GM12878 (cell line): ENCODE measurements around the gene SBF1. TPM values are rescaled to one million over a fixed set of nuclear protein-coding genes. Genes with fewer than 3 reads are reported as not detected.

ENCODE experiments used
- ATAC-seq: fragments of 200-7000 bp; cut with Tn5 transposase; 3 replicates; pipeline ENCODE4 v1.9.1; 2020; ENCODE audit warnings: mild to moderate bottlenecking, moderate library complexity
- BruUV-seq: library from RNA; stranded (reverse); fragments of 400-500 nt; replicated peaks from 2 replicates; lab custom pipeline; 2021; lab: Mats Ljungman, UMichigan
- CTCF ChIA-PET: fragments of 300-600 bp; sonication (Branson Sonifier 250); formaldehyde crosslinking; extraction: SDS; loops from one replicate; lab custom pipeline; 2021; ENCODE audit warnings: inconsistent platforms; lab: Yijun Ruan, JAX
- POLR2A ChIA-PET: fragments of 350-600 bp; formaldehyde crosslinking; extraction: SDS; loops from one replicate; lab custom pipeline; 2021; ENCODE audit warnings: inconsistent platforms; lab: Charles Lee
- RAD21 ChIA-PET: fragments of 300-600 bp; sonication (Branson Sonifier 250); formaldehyde crosslinking; loops from one replicate; lab custom pipeline; 2023; ENCODE audit warnings: antibody characterized with exemption; ENCODE audit not compliant: unreplicated experiment; lab: Charles Lee
- SMC1A ChIA-PET: fragments of 300-600 bp; sonication (Branson Sonifier 250); formaldehyde crosslinking; loops from one replicate; lab custom pipeline; 2023; ENCODE audit not compliant: unreplicated experiment, uncharacterized antibody; lab: Charles Lee
- DNase-seq: peaks from one replicate; pipeline ENCODE4 v3.0.0-alpha.2; 2011; ENCODE audit warnings: low read depth, low spot score
- FAIRE-seq: peaks from 3 replicates; lab custom pipeline; 2011; peaks lifted over from hg19 to GRCh38; lab: Jason Lieb, UNC
- H2AFZ ChIP-seq: 2 replicates; pipeline ENCODE4 v1.6.0; 2011; ENCODE audit warnings: low read depth, low read length, control low read depth; ENCODE audit not compliant: control insufficient read depth
- H3K27ac ChIP-seq: 2 replicates; pipeline ENCODE4 v1.5.1; 2011; ENCODE audit warnings: control low read depth; ENCODE audit not compliant: control insufficient read depth, insufficient read depth
- H3K27me3 ChIP-seq, 2 experiments: replicated peaks in 1 of 2; 2 replicates each; pipeline versions ENCODE4 v1.6.0 to v1.6.1; 2011; ENCODE audit warnings: low read length in 1 of 2; ENCODE audit not compliant: control insufficient read depth in 2 of 2, insufficient read depth in 2 of 2
- H3K36me3 ChIP-seq, 2 experiments: 2 replicates each; pipeline ENCODE4 v1.5.1; 2011; ENCODE audit warnings: low read length in 1 of 2; ENCODE audit not compliant: control insufficient read depth in 2 of 2, insufficient read depth in 2 of 2
- H3K4me1 ChIP-seq: 2 replicates; pipeline ENCODE4 v1.6.1; 2011; ENCODE audit warnings: mild to moderate bottlenecking, low read length, moderate library complexity, mixed read lengths; ENCODE audit not compliant: control insufficient read depth, insufficient read depth
- H3K4me2 ChIP-seq: 2 replicates; pipeline ENCODE4 v1.6.0; 2011; ENCODE audit warnings: control low read depth; ENCODE audit not compliant: control insufficient read depth, insufficient read depth
- H3K4me3 ChIP-seq: fragments of 200-600 bp; sonication (generic); 2 replicates; pipeline ENCODE4 v1.5.1; 2016
- H3K79me2 ChIP-seq: 2 replicates; pipeline ENCODE4 v1.6.0; 2011; ENCODE audit warnings: low read length; ENCODE audit not compliant: control insufficient read depth, insufficient read depth
- H3K9ac ChIP-seq: 2 replicates; pipeline ENCODE4 v1.8.0; 2011; ENCODE audit warnings: low read length, control low read depth, mixed read lengths; ENCODE audit not compliant: control insufficient read depth, insufficient read depth
- H3K9me3 ChIP-seq: replicated peaks from 3 replicates; pipeline ENCODE4 v1.5.1; 2011; ENCODE audit warnings: mild to moderate bottlenecking, low read length; ENCODE audit not compliant: control insufficient read depth, insufficient read depth
- H4K20me1 ChIP-seq: 2 replicates; pipeline ENCODE4 v1.6.0; 2011; ENCODE audit not compliant: control insufficient read depth, insufficient read depth
- CEBPZ ChIP-seq: fragments of 150-350 bp; IDR thresholded peaks from 2 replicates; pipeline ENCODE4 v1.6.1; 2016; ENCODE audit warnings: low read depth, low read length
- CREM ChIP-seq: IDR thresholded peaks from 2 replicates; pipeline ENCODE4 v1.6.1; 2014; ENCODE audit warnings: antibody characterized with exemption, low read depth
- FOXM1 ChIP-seq: IDR thresholded peaks from 2 replicates; pipeline ENCODE4 v1.6.1; 2012; ENCODE audit warnings: low read depth, mild to moderate bottlenecking, inconsistent platforms, low read length, moderate library complexity
- HCFC1 ChIP-seq: fragments of 150-350 bp; IDR thresholded peaks from 2 replicates; pipeline ENCODE4 v1.6.1; 2014; ENCODE audit warnings: low read length
- IRF4 ChIP-seq: IDR thresholded peaks from 2 replicates; pipeline ENCODE4 v1.6.1; 2011; ENCODE audit warnings: low read depth, low read length
- KAT2A ChIP-seq: conservative IDR thresholded peaks from 2 replicates; pipeline ENCODE4 v1.6.1; 2011; ENCODE audit warnings: low read depth, low read length; ENCODE audit not compliant: control insufficient read depth
- NFIC ChIP-seq: IDR thresholded peaks from 2 replicates; pipeline ENCODE4 v1.6.1; 2012; ENCODE audit warnings: low read depth, mild to moderate bottlenecking, inconsistent platforms, low read length, moderate library complexity
- NFYA ChIP-seq: IDR thresholded peaks from 2 replicates; pipeline ENCODE4 v1.6.1; 2011; ENCODE audit warnings: low read depth, mild to moderate bottlenecking, low read length, improper control_type of control experiment, borderline replicate concordance
- PAX8 ChIP-seq: fragments of 450-650 bp; IDR thresholded peaks from 2 replicates; pipeline ENCODE4 v1.6.1; 2017; ENCODE audit warnings: mild to moderate bottlenecking, moderate library complexity
- RBBP5 ChIP-seq: fragments of 200-600 bp; sonication (generic); conservative IDR thresholded peaks from 2 replicates; pipeline ENCODE4 v1.6.1; 2016
- SREBF1 ChIP-seq: IDR thresholded peaks from 2 replicates; pipeline ENCODE4 v1.6.1; 2012; ENCODE audit warnings: mild to moderate bottlenecking, low read length
- TCF3 ChIP-seq: IDR thresholded peaks from 2 replicates; pipeline ENCODE4 v1.6.1; 2012; ENCODE audit warnings: low read depth, mild to moderate bottlenecking, low read length, borderline replicate concordance; ENCODE audit not compliant: insufficient read depth
- ZNF207 ChIP-seq: fragments of 450-650 bp; IDR thresholded peaks from 2 replicates; pipeline ENCODE4 v1.6.1; 2014; ENCODE audit warnings: antibody characterized with exemption, mild to moderate bottlenecking, borderline replicate concordance
- WGBS: methylation state at CpG from one replicate; pipeline ENCODE4 v1.1.6; 2016; ENCODE audit warnings: low lambda C conversion rate; ENCODE audit not compliant: insufficient replicate concordance, insufficient coverage; ENCODE audit errors: missing lambda C conversion rate; 5-methylcytosine and 5-hydroxymethylcytosine counted together
- in situ Hi-C: fragments of 300-500 bp; cut with MboI; formaldehyde crosslinking; loops from 9 replicates; pipeline ENCODE4 v1.14.3; 2018; ENCODE audit warnings: mixed read lengths
- intact Hi-C: fragments of 100-400 bp; cut with micrococcal nuclease; formaldehyde crosslinking; loops from one replicate; pipeline ENCODE4 v1.14.2; 2022; ENCODE audit not compliant: unreplicated experiment
- polyA plus RNA-seq, 11 experiments: library from polyadenylated mRNA; depleted of rRNA in 4 of 11; unstranded in 6 of 11; stranded (reverse) in 5 of 11; fragments of >200 nt; fragmentation: Nextera tagmentation in 4 of 11; fragmentation: Illumina TruSeq in 1 of 11; extraction: Ambion mirVana in 4 of 11; extraction: Trizol in 1 of 11; gene quantifications; 1 replicate in 1 of 11; 2 replicates in 10 of 11; pipeline versions ENCODE4 v1.2.1 to v1.2.3, GENCODE V29; 2011 to 2016; ENCODE audit warnings: inconsistent platforms in 2 of 11, missing spikeins in 2 of 11, low read depth in 1 of 11
- total RNA-seq, 4 experiments: library from RNA; depleted of rRNA in 3 of 4; stranded (reverse); fragments of >200 nt in 3 of 4; fragmentation: Illumina TruSeq in 1 of 4; extraction: Trizol in 1 of 4; gene quantifications; 2 replicates each; pipeline versions ENCODE4 v1.2.1 to v1.2.3, GENCODE V29; 2013 to 2021

Gene SBF1
- total and polyA plus RNA-seq, 10 of the 15 experiments (the other 5 are each of a cell fraction or from before 2014, with no cell fraction given) = 0.23 to 95.0 (median 17.8) TPM

DNA sequence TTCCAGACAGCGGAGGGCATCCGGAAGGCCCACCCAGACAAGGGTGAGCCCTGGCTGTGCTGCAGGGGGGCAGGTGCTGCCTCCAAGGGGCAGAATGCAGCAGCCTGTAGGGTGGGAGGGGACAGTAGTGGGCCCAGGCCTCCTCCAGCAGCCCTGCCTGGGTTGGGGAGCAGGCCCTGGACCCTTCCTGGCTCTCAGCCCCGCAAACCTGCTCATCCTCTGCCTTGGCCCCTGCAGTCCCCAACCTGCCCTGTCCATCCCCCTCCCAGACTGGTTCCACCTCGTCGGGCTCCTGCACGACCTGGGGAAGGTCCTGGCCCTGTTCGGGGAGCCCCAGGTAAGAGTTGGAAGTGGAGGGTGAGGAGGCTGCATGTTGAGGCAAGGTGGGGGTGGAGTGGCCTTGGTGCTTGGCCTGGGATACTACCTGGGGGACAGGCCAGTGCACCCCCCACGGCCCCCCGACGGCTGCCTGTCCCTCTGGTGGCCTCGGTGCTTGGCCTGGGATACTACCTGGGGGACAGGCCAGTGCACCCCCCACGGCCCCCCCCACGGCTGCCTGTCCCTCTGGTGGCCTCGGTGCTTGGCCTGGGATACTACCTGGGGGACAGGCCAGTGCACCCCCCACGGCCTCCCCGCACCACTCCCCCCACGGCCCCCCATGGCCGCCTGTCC is 13.3 kb upstream of the SBF1 start (continued):
- no peak for TF ChIP-seq ZNF207

DNA sequence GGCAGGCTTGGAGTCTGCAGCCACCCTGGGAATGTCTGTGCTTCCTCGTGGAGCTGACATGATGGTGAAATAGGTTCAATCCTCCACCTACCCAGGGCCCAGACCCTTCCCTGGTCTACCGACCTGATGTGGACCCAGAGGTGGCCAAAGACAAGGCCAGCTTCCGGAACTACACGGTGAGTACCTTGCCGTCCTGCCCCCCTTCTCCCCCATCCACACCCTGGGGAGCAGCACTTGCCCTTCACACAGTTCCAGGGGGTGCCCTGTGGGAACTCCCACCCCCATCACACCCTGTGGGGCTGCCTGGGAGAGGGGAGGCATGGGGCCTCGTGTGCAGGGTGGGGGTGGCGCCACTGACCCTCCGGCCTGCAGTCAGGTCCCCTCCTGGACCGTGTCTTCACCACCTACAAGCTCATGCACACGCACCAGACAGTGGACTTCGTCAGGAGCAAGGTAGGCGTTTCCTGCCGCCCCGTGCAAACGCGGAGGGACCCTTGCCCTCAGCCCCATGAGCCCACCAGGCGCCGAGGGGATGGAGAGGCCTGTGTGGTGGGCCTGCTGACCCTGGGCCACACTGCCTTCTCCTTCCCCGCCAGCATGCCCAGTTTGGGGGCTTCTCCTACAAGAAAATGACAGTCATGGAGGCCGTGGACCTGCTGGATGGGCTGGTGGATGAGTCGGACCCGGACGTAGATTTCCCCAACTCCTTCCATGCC is 12.6 kb upstream of the SBF1 start:
- no peak for FAIRE-seq
- POLR2A ChIA-PET = interaction anchor here (0.6 kb wide), 1 partner anchor 12 kb away, joined by 4 read pairs; no protein-coding TSS in a partner anchor
- no peak overlapping the region for H3K9ac ChIP-seq

More for the DNA sequence above, 12.6 kb upstream of the SBF1 start:
- Histone ChIP-seq H3K4me2 (no peak overlapping the region), H3K27ac (no peak overlapping the region), H3K4me3 (no peak overlapping the region), H3K4me1 (peaks cover 5% of the 10 kb centered on the region), H3K9me3 (no peaks in the 10 kb centered on the region)
- ChIA-PET SMC1A (no interaction called here), RAD21 (no interaction called here), CTCF (interaction anchor here (0.5 to 4.1 kb wide), 3 partner anchors 10 to 508 kb away, joined by 3 to 29 read pairs (median 7); no protein-coding TSS in a partner anchor)
- DNase-seq = no peak
- no TSS peak for BruUV-seq
- peak; percentile 6; the same call in 2 of the 3 replicates for ATAC-seq
- intact Hi-C loops = no loop called here
- WGBS = 49% methylated on average over 23 of the region's 23 CpGs
- no peak for TF ChIP-seq SREBF1
- no peak for TF ChIP-seq PAX8
- no peak for TF ChIP-seq HCFC1
- no peak for TF ChIP-seq NFIC
- TF ChIP-seq CEBPZ = no peak
- no peak for TF ChIP-seq KAT2A
- no peak for TF ChIP-seq RBBP5
- TF ChIP-seq ZNF207 = no peak
- no peak for TF ChIP-seq NFYA
- no peak for TF ChIP-seq FOXM1
- TF ChIP-seq TCF3 = no peak
- no peak for TF ChIP-seq CREM
- TF ChIP-seq IRF4 = no peak
- TF ChIP-seq, all 136 proteins: peak for 0
- Histone ChIP-seq H2AFZ (no peak overlapping the region; the same call in 1 of the 2 replicates), H3K27me3 (no peaks in the 10 kb centered on the region), H3K36me3 (no peaks in the 10 kb centered on the region), H3K79me2 (no peaks in the 10 kb centered on the region), H4K20me1 (no peaks in the 10 kb centered on the region)
- in situ Hi-C loops = no loop called here
